Measurements from ENCODE around the gene IGLL1.

GRCh38 chr22:23529166-23530103 is 50.7 kb downstream of the IGLL1 start:
- TF ChIP-seq CTCF (IDR thresholded peaks at IDR 0.05) (no peak), POLR2A (IDR thresholded peaks at IDR 0.05) (no peak)

Measured in testis (tissue), 2 donors.